Stomach (tissue), 9 donors: ENCODE results near the gene AREG. TPM values are rescaled to one million over a fixed set of nuclear protein-coding genes. Genes with fewer than 3 reads are reported as not detected.

Source experiments
- DNase-seq, 2 donors: peaks; one replicate each; pipeline versions ENCODE4 v3.0.0 to v3.0.0-alpha.2; 2013 to 2019
- H3K27ac ChIP-seq, 5 donors: fragments of 200-600 bp in 4 of 5; sonication (generic) in 4 of 5; one replicate each; pipeline ENCODE4 v1.5.1; 2013 to 2019; ENCODE audit warnings: mild to moderate bottlenecking in 1 of 5, moderate library complexity in 1 of 5
- H3K27me3 ChIP-seq, 3 donors: fragments of 200-600 bp; sonication (generic); one replicate each; pipeline ENCODE4 v1.5.1; 2017 to 2019; ENCODE audit warnings: mixed run types in 1 of 3
- H3K36me3 ChIP-seq, 4 donors: fragments of 200-600 bp; sonication (generic); 1 replicate in 3 of 4; 2 replicates in 1 of 4; pipeline ENCODE4 v1.5.1; 2016 to 2019
- H3K4me1 ChIP-seq, 4 donors: fragments of 200-600 bp; sonication (generic); one replicate each; pipeline ENCODE4 v1.5.1; 2016 to 2019
- H3K4me3 ChIP-seq, 4 donors: fragments of 200-600 bp; sonication (generic) in 3 of 4; one replicate each; pipeline ENCODE4 v1.5.1; 2016 to 2019; ENCODE audit warnings: mild to moderate bottlenecking in 1 of 4
- H3K9me3 ChIP-seq, 4 donors: fragments of 200-600 bp; sonication (generic); one replicate each; pipeline ENCODE4 v1.5.1; 2016 to 2019
- EP300 ChIP-seq: sonication (generic); formaldehyde crosslinking; IDR thresholded peaks from one replicate; pipeline ENCODE4 v1.6.1; 2017; ENCODE audit warnings: antibody characterized with exemption
- POLR2A ChIP-seq, 4 donors: fragments of 450-650 bp; IDR thresholded peaks; one replicate each; pipeline ENCODE4 v1.6.1; 2016; ENCODE audit warnings: antibody characterized with exemption in 4 of 4, control low read depth in 2 of 4, mild to moderate bottlenecking in 1 of 4, moderate library complexity in 1 of 4
- POLR2AphosphoS5 ChIP-seq, 3 donors: sonication (generic); formaldehyde crosslinking; IDR thresholded peaks; one replicate each; pipeline ENCODE4 v1.6.1; 2016; ENCODE audit warnings: antibody characterized with exemption in 3 of 3
- WGBS, 5 donors: extraction: QIAGEN DNeasy Blood & Tissue Kit in 3 of 5; methylation state at CpG; one replicate each; pipeline versions ENCODE4 v1.1.5 to v1.1.7; 2013 to 2018; 5-methylcytosine and 5-hydroxymethylcytosine counted together
- intact Hi-C: fragments of 100-400 bp; cut with DNase I; formaldehyde crosslinking; loops from one replicate; pipeline ENCODE4 v1.15.1; 2023; ENCODE audit warnings: low total_unique reads
- polyA plus RNA-seq, 3 donors: library from polyadenylated mRNA; stranded (reverse); fragments of 200-250 nt; gene quantifications; one replicate each; pipeline ENCODE4 v1.2.3, GENCODE V29; 2013
- total RNA-seq, 5 donors: library from RNA; depleted of rRNA; stranded (reverse); fragments of >200 nt; gene quantifications; one replicate each; pipeline versions ENCODE4 v1.1.0 to v1.2.3, GENCODE V29; 2014 to 2016
- TF ChIP-seq, protein P1 (sequence below), 7 experiments: fragments of 450-650 bp in 4 of 7; fragments of 200-600 bp in 3 of 7; sonication (generic) in 3 of 7; IDR thresholded peaks; one replicate each; pipeline ENCODE4 v1.5.1; 2016 to 2019; ENCODE audit warnings: antibody characterized with exemption in 7 of 7, control low read depth in 2 of 7, mild to moderate bottlenecking in 1 of 7
- donor health status: healthy with polysubstance abuse.
- donor health status: Bipolar disorder and iron deficiency.
- donor health status: healthy.

AREG gene
- total and polyA plus RNA-seq, 8 donors: 4.3 to 23.0 (median 14.0) TPM; not detected in 1

DNA sequence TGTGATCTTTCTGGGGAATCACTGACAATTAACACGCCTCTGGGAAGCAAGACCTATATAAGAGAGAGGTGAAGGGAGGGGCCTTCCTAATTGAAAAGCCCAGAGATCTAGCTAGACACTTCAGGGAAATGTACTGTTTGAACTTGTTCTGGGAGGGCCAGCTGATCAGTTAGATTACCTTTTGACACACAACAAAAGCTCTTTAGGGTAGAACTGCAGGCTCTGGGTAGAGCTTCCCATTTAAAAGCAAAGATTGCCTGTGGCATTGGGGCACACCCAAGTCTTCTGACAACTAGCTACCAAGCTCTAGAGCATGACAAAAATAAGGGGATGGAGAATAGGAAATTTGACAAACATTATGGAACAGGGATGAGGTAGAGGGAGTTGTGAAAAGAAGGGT is 26.3 kb downstream of the AREG start:
- no peak overlapping the region for H3K27ac ChIP-seq
- H3K36me3 ChIP-seq: no peaks in the 10 kb centered on the region
- no peak for TF ChIP-seq POLR2A (IDR thresholded peaks at IDR 0.05)
- no peak for TF ChIP-seq EP300
- TF ChIP-seq, protein P1, sequence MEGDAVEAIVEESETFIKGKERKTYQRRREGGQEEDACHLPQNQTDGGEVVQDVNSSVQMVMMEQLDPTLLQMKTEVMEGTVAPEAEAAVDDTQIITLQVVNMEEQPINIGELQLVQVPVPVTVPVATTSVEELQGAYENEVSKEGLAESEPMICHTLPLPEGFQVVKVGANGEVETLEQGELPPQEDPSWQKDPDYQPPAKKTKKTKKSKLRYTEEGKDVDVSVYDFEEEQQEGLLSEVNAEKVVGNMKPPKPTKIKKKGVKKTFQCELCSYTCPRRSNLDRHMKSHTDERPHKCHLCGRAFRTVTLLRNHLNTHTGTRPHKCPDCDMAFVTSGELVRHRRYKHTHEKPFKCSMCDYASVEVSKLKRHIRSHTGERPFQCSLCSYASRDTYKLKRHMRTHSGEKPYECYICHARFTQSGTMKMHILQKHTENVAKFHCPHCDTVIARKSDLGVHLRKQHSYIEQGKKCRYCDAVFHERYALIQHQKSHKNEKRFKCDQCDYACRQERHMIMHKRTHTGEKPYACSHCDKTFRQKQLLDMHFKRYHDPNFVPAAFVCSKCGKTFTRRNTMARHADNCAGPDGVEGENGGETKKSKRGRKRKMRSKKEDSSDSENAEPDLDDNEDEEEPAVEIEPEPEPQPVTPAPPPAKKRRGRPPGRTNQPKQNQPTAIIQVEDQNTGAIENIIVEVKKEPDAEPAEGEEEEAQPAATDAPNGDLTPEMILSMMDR (IDR thresholded peaks at IDR 0.05): no peak
- no peak for TF ChIP-seq POLR2AphosphoS5 (IDR thresholded peaks at IDR 0.05)
- no peaks in the 10 kb centered on the region for H3K27me3 ChIP-seq
- H3K9me3 ChIP-seq: no peaks in the 10 kb centered on the region
- DNase-seq: no peak
- H3K4me1 ChIP-seq: peaks cover 0 to 26% (median 19%) of the 10 kb centered on the region in 4 donors
- intact Hi-C loops: no loop called here
- 86 to 100% (median 90%) methylated on average over 1 of the region's 1 CpG for WGBS, 5 donors
- H3K4me3 ChIP-seq: no peak overlapping the region

DNA sequence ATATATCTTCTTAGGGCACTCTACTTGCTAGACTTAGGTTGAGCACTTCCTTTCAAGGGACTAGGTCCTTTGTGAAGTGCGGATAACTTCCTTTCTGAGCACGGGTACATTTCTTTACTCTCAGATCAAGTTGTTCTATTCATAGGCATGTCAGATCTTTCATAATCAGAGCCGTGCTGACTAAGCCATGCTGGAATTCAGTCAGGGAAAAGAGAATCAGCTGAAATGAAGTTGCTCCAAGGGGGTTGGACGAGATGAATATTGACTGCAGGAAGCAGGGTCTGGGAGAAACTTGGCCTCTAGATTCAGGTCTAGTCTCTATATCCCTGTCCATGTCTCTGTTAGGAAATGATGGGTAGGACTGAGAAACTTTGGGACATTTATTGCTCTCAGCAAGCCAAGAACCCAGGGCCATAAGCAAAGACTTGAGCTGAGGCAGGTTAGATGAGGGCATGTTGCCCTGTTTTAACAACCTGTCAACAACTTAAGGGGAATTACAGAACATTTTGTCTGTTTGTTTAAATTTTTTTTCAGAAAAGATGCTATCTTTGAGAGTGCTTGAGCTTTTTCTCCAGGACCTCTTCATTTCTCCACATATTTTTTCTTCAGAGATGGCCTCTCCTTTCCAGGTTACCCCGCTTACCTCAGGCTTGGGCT is 28.3 kb downstream of the AREG start:
- H3K27ac ChIP-seq: peak overlapping the region in 2 of 5 donors; percentile 7 to 48
- no peaks in the 10 kb centered on the region for H3K27me3 ChIP-seq
- H3K9me3 ChIP-seq: no peaks in the 10 kb centered on the region
- peak; percentile 5 to 27 for DNase-seq
- intact Hi-C loops: no loop called here
- no peaks in the 10 kb centered on the region for H3K36me3 ChIP-seq
- 36 to 55% (median 41%) methylated on average over 5 of the region's 5 CpGs for WGBS, 5 donors
- TF ChIP-seq POLR2AphosphoS5 (IDR thresholded peaks at IDR 0.05): peak in 1 of 3 donors; percentile 51
- TF ChIP-seq, protein P1 (IDR thresholded peaks at IDR 0.05): no peak
- TF ChIP-seq EP300: no peak
- no peak for TF ChIP-seq POLR2A (IDR thresholded peaks at IDR 0.05)
- peaks cover 0 to 26% (median 19%) of the 10 kb centered on the region in 4 donors for H3K4me1 ChIP-seq
- H3K4me3 ChIP-seq: no peak overlapping the region

DNA sequence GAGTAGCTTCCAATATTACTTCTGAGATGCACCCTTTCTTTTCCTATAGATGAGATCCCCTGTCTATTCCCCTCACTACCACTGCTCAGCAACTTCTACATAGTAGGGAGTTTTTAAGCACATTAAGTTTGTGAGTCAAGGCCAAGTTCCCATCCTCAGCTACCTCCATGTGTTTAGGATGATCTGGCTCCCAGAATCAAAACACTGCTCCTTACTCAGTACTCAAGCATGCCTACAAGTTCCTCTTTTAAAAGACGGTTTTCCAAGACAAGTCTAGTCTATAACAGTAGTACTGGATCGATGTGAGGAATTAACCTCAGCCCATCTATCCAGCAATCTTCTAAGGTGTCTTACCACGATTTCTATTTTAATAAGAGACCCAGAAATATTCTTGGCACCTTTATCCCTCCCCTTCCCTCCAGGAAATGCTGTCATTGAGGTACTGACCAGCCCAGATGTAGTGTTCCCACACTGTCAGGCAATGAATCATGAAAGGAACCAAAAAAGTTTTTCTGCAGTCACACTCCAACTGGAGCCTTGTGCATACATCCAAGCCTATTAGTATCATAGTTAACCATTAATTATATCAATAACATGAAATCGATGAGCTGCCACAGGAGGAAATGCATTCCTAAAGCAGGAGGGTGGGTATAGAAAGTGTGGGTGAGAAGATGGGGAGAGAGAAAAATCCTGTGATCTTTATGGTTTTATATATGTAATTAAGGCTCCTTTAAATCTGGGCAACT is 29.6 kb downstream of the AREG start:
- Histone ChIP-seq H3K27me3 (no peaks in the 10 kb centered on the region), H3K4me3 (no peak overlapping the region), H3K4me1 (peaks cover 0 to 34% (median 19%) of the 10 kb centered on the region in 4 donors), H3K27ac (peak overlapping the region in 1 of 5 donors; percentile 27), H3K9me3 (no peaks in the 10 kb centered on the region), H3K36me3 (no peaks in the 10 kb centered on the region)
- TF ChIP-seq, protein P1 (IDR thresholded peaks at IDR 0.05): no peak
- no peak for TF ChIP-seq POLR2AphosphoS5 (IDR thresholded peaks at IDR 0.05)
- no peak for TF ChIP-seq EP300
- no peak for TF ChIP-seq POLR2A (IDR thresholded peaks at IDR 0.05)
- peak in 1 of 2 donors; percentile 41 for DNase-seq
- WGBS, 5 donors: 39 to 58% (median 57%) methylated on average over 4 of the region's 4 CpGs
- intact Hi-C loops: no loop called here

DNA sequence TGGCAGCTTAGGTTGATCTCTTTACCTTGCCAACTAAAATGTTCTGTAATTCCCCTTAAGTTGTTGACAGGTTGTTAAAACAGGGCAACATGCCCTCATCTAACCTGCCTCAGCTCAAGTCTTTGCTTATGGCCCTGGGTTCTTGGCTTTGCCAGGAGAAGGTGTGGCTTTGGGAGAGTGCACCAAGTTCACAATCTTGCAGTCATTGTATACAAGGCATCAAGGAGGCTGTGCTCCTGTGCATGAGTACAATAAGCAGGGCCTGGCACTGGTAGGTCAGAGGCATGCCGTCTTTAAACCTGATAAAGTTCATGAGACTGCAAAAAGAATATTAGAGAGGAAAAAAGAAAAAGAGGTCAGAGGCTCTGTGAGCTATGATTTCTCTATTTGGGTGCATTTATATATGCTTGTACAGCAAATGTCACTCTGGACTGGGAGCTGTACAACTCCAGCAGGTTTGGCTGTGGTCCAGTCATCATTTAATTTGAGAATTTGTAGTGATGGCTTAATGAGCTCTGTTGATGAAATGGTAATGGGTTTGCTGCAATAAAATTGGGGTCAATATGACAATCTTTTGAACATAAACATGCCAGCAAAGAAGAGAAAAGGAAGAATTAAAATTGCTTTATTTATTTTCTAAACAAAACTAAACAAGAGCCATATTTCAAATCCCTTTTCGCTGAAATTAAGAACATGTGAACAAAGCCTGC is 30.3 kb downstream of the AREG start:
- Histone ChIP-seq H3K9me3 (no peaks in the 10 kb centered on the region), H3K27me3 (no peaks in the 10 kb centered on the region), H3K36me3 (no peaks in the 10 kb centered on the region), H3K4me3 (no peak overlapping the region), H3K4me1 (peaks cover 0 to 36% (median 19%) of the 10 kb centered on the region in 4 donors), H3K27ac (peak overlapping the region in 1 of 5 donors; percentile 27)
- WGBS, 5 donors: 55 to 68% (median 60%) methylated on average over 2 of the region's 2 CpGs
- intact Hi-C loops: no loop called here
- DNase-seq: peak in 1 of 2 donors; percentile 38
- no peak for TF ChIP-seq POLR2A (IDR thresholded peaks at IDR 0.05)
- TF ChIP-seq, protein P1 (IDR thresholded peaks at IDR 0.05): no peak
- no peak for TF ChIP-seq EP300
- no peak for TF ChIP-seq POLR2AphosphoS5 (IDR thresholded peaks at IDR 0.05)
